H1 (cell line): ENCODE data around the gene CHST11. TPM values are rescaled to one million over a fixed set of nuclear protein-coding genes. Genes with fewer than 3 reads are reported as not detected.

Experiments used
- CTCF ChIA-PET: fragments of 300-600 bp; sonication (Branson Sonifier 250); formaldehyde crosslinking; loops from one replicate; lab custom pipeline; 2021; ENCODE audit not compliant: partially characterized antibody; lab: Charles Lee
- POLR2A ChIA-PET: fragments of 300-600 bp; sonication (Branson Sonifier 250); formaldehyde crosslinking; loops from one replicate; lab custom pipeline; 2021; ENCODE audit warnings: inconsistent platforms; ENCODE audit not compliant: partially characterized antibody; lab: Charles Lee
- DNase-seq, 2 experiments: peaks; one replicate each; pipeline versions ENCODE4 v3.0.0 to v3.0.0-alpha.2; 2010 to 2022; ENCODE audit warnings: low spot score in 2 of 2, low read depth in 1 of 2, mixed read lengths in 1 of 2
- FAIRE-seq: peaks from 2 replicates; lab custom pipeline; 2011; peaks lifted over from hg19 to GRCh38; lab: Jason Lieb, UNC
- H2AFZ ChIP-seq: 2 replicates; pipeline ENCODE4 v1.8.1; 2012; ENCODE audit warnings: low read length, inconsistent platforms
- H2AK5ac ChIP-seq: 2 replicates; pipeline ENCODE4 v1.6.1; 2013; ENCODE audit warnings: low read depth, low read length
- H2BK120ac ChIP-seq: replicated peaks from 2 replicates; pipeline ENCODE3; 2013; ENCODE audit warnings: low read depth, low read length, inconsistent platforms
- H2BK12ac ChIP-seq: 2 replicates; pipeline ENCODE4 v1.6.1; 2013; ENCODE audit warnings: low read depth, low read length
- H2BK15ac ChIP-seq: 2 replicates; pipeline ENCODE4 v1.6.1; 2013; ENCODE audit warnings: low read length
- H2BK20ac ChIP-seq: 2 replicates; pipeline ENCODE4 v1.6.1; 2013; ENCODE audit warnings: low read length
- H2BK5ac ChIP-seq: 2 replicates; pipeline ENCODE4 v1.6.1; 2013; ENCODE audit warnings: low read depth, low read length
- H3K14ac ChIP-seq: 2 replicates; pipeline ENCODE4 v1.6.1; 2013; ENCODE audit warnings: inconsistent platforms; ENCODE audit not compliant: insufficient read length
- H3K18ac ChIP-seq: 2 replicates; pipeline ENCODE4 v1.6.1; 2013; ENCODE audit warnings: low read length; ENCODE audit errors: extremely low read depth
- H3K23ac ChIP-seq: 2 replicates; pipeline ENCODE4 v1.6.1; 2013; ENCODE audit warnings: inconsistent platforms; ENCODE audit not compliant: insufficient read length
- H3K23me2 ChIP-seq: 2 replicates; pipeline ENCODE4 v1.6.1; 2013; ENCODE audit warnings: low read depth, low read length
- H3K27ac ChIP-seq: 2 replicates; pipeline ENCODE4 v1.6.1; 2011; ENCODE audit warnings: low read depth, low read length, inconsistent platforms
- H3K27me3 ChIP-seq, 4 experiments: replicated peaks in 1 of 4; 1 replicate in 1 of 4; 2 replicates in 3 of 4; pipeline versions ENCODE4 v1.6.1 to v1.8.1; 2011 to 2013; ENCODE audit warnings: low read length in 3 of 4, mild to moderate bottlenecking in 3 of 4, inconsistent platforms in 2 of 4, mixed read lengths in 2 of 4, moderate library complexity in 1 of 4; ENCODE audit not compliant: control insufficient read depth in 3 of 4, insufficient read depth in 3 of 4; ENCODE audit errors: extremely low read depth in 1 of 4
- H3K36me3 ChIP-seq, 4 experiments: 2 replicates each; pipeline versions ENCODE4 v1.6.1 to v1.8.1; 2011 to 2013; ENCODE audit warnings: mild to moderate bottlenecking in 4 of 4, low read length in 3 of 4, moderate library complexity in 2 of 4, control low read depth in 1 of 4, inconsistent platforms in 1 of 4; ENCODE audit not compliant: insufficient read depth in 4 of 4, control insufficient read depth in 2 of 4
- H3K4ac ChIP-seq: replicated peaks from 2 replicates; pipeline ENCODE3; 2013; ENCODE audit warnings: low read length, low read depth, mixed read lengths, inconsistent platforms; ENCODE audit not compliant: insufficient read length
- H3K4me1 ChIP-seq, 4 experiments: replicated peaks in 1 of 4; 1 replicate in 1 of 4; 2 replicates in 3 of 4; pipeline versions ENCODE4 v1.6.1 to v1.8.1; 2011 to 2013; ENCODE audit warnings: low read length in 3 of 4, inconsistent platforms in 2 of 4, mixed read lengths in 1 of 4; ENCODE audit not compliant: insufficient read depth in 4 of 4, control insufficient read depth in 3 of 4
- H3K4me2 ChIP-seq, 2 experiments: 2 replicates each; pipeline versions ENCODE4 v1.6.1 to v1.8.1; 2011 to 2013; ENCODE audit warnings: low read depth in 2 of 2, low read length in 2 of 2, control low read depth in 1 of 2, inconsistent platforms in 1 of 2, mild to moderate bottlenecking in 1 of 2; ENCODE audit not compliant: insufficient read depth in 1 of 2
- H3K4me3 ChIP-seq, 4 experiments: fragments of 200-600, 300-600 bp in 1 of 4; sonication (generic), shearing (Covaris generic), sonication (Bioruptor Twin) in 1 of 4; 2 replicates each; pipeline versions ENCODE4 v1.5.1 to v1.8.1; 2011 to 2016; ENCODE audit warnings: low read length in 4 of 4, low read depth in 3 of 4, control low read depth in 2 of 4, inconsistent platforms in 2 of 4, mild to moderate bottlenecking in 2 of 4, mixed read lengths in 1 of 4, moderate library complexity in 1 of 4; ENCODE audit not compliant: insufficient read depth in 2 of 4; ENCODE audit errors: extremely low read depth in 1 of 4
- H3K56ac ChIP-seq: replicated peaks from 2 replicates; pipeline ENCODE3; 2013; ENCODE audit warnings: low read depth, mild to moderate bottlenecking, mixed read lengths, low read length, inconsistent platforms; ENCODE audit not compliant: insufficient read length
- H3K79me1 ChIP-seq: 2 replicates; pipeline ENCODE4 v1.6.1; 2013; ENCODE audit warnings: low read depth, low read length, control low read depth
- H3K79me2 ChIP-seq, 2 experiments: 2 replicates each; pipeline versions ENCODE4 v1.6.1 to v1.8.1; 2012 to 2013; ENCODE audit warnings: low read length in 2 of 2, mild to moderate bottlenecking in 2 of 2, inconsistent platforms in 1 of 2; ENCODE audit not compliant: insufficient read depth in 2 of 2, control insufficient read depth in 1 of 2
- H3K9ac ChIP-seq, 4 experiments: replicated peaks in 1 of 4; 1 replicate in 1 of 4; 2 replicates in 3 of 4; pipeline versions ENCODE4 v1.6.1 to v1.8.1; 2011 to 2013; ENCODE audit warnings: low read depth in 3 of 4, low read length in 3 of 4, control low read depth in 2 of 4, mild to moderate bottlenecking in 2 of 4, moderate library complexity in 2 of 4, inconsistent platforms in 1 of 4; ENCODE audit errors: extremely low read depth in 1 of 4
- H3K9me3 ChIP-seq, 2 experiments: 2 replicates each; pipeline versions ENCODE4 v1.6.1 to v1.8.1; 2012 to 2013; ENCODE audit warnings: mild to moderate bottlenecking in 2 of 2, moderate library complexity in 2 of 2, control low read depth in 1 of 2, inconsistent platforms in 1 of 2, low read depth in 1 of 2, low read length in 1 of 2, mixed read lengths in 1 of 2; ENCODE audit not compliant: insufficient read depth in 2 of 2
- H4K20me1 ChIP-seq, 2 experiments: replicated peaks in 1 of 2; 2 replicates each; pipeline versions ENCODE3 to v1.8.1; 2011 to 2013; ENCODE audit warnings: inconsistent platforms in 2 of 2, low read length in 2 of 2, mild to moderate bottlenecking in 1 of 2; ENCODE audit not compliant: insufficient read depth in 2 of 2, control insufficient read depth in 1 of 2
- H4K5ac ChIP-seq: 2 replicates; pipeline ENCODE4 v1.6.1; 2013; ENCODE audit warnings: low read length, low read depth, mixed read lengths, inconsistent platforms; ENCODE audit not compliant: insufficient read length
- H4K8ac ChIP-seq: 2 replicates; pipeline ENCODE4 v1.8.0; 2013; ENCODE audit warnings: mild to moderate bottlenecking, moderate library complexity, low read length, inconsistent platforms; ENCODE audit not compliant: insufficient read depth; ENCODE audit errors: extremely low read depth
- H4K91ac ChIP-seq: replicated peaks from 2 replicates; pipeline ENCODE3; 2013; ENCODE audit warnings: low read length, mixed read lengths, inconsistent platforms; ENCODE audit not compliant: insufficient read length
- SIN3A ChIP-seq, 2 experiments: IDR thresholded peaks in 1 of 2; conservative IDR thresholded peaks in 1 of 2; 2 replicates each; pipeline ENCODE4 v1.6.1; 2011 to 2012; ENCODE audit warnings: low read length in 2 of 2, improper control_type of control experiment in 1 of 2, low read depth in 1 of 2, mild to moderate bottlenecking in 1 of 2
- WGBS, 2 experiments: shearing (Covaris generic) in 1 of 2; methylation state at CpG; one replicate each; pipeline versions ENCODE4 v1.1.6 to v1.1.7; 2013 to 2015; ENCODE audit warnings: low lambda C conversion rate in 2 of 2, mixed read lengths in 2 of 2, inconsistent platforms in 1 of 2, low coverage in 1 of 2, missing lambda C conversion rate in 1 of 2; ENCODE audit not compliant: insufficient replicate concordance in 2 of 2, insufficient coverage in 1 of 2, insufficient read length in 1 of 2; ENCODE audit errors: extremely low coverage in 1 of 2, missing lambda C conversion rate in 1 of 2; 5-methylcytosine and 5-hydroxymethylcytosine counted together
- polyA plus RNA-seq, 7 experiments: library from polyadenylated mRNA; depleted of rRNA in 3 of 7; stranded (reverse) in 5 of 7; unstranded in 2 of 7; fragments of >200 nt in 5 of 7; fragments of 200-250 nt in 2 of 7; gene quantifications; 1 replicate in 5 of 7; 2 replicates in 1 of 7; 4 replicates in 1 of 7; pipeline versions ENCODE4 v1.2.1 to v1.2.3, GENCODE V29; 2011 to 2013; ENCODE audit warnings: missing spikeins in 2 of 7, mixed read lengths in 2 of 7
- total RNA-seq: library from RNA; stranded (reverse); fragmentation: NEBNext Ultra II Directional; extraction: Animal tissue kit (Norgen Biotek cat#: 25700); gene quantifications from 2 replicates; pipeline ENCODE4 v1.2.1, GENCODE V29; 2021

The CHST11 gene
- total and polyA plus RNA-seq, 2 of the 8 experiments (the other 6 are each of a cell fraction or from before 2014, with no cell fraction given), result 14.4 to 20.8 TPM

DNA sequence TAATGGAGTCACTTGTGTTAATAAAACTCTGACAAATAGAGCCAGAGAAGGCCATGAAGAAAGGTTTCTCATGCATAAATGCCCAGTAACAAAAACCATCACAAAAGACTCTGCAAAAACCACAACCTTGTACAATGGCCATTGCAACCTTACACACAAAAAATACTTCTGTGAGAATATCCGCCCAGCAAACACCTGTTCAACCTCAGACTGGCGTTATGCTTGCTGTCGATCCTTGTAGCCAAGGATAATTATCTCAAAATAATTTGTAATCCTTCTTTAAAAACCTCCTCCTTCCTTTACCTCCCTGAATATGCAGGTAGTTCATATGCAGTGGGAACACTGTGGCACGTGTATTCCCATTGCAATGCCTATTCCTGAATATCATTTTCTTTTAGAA, 344.3 kb downstream of the CHST11 start:
- no peak overlapping the region for H3K27ac ChIP-seq
- H3K27me3 ChIP-seq, result no peaks in the 10 kb centered on the region
- no peak overlapping the region for H2AFZ ChIP-seq
- H3K9ac ChIP-seq, result no peak overlapping the region
- no peaks in the 10 kb centered on the region for H3K9me3 ChIP-seq
- no peak overlapping the region for H4K91ac ChIP-seq
- CTCF ChIA-PET, result interaction anchor here (1.3 to 2.8 kb wide), 2 partner anchors 10 to 299 kb away, joined by 3 to 21 read pairs; no protein-coding TSS in a partner anchor
- no peaks in the 10 kb centered on the region for H3K4me1 ChIP-seq
- TF ChIP-seq SIN3A (conservative IDR thresholded peaks at IDR 0.05 in 1 of 2, IDR thresholded peaks at IDR 0.05 in 1 of 2; ENCODE audit: low read depth in 1 of 2, low read length in 2 of 2), result no peak
- TF ChIP-seq, all 59 proteins: peak for 0
- Histone ChIP-seq H3K14ac (no peak overlapping the region), H2BK12ac (no peak overlapping the region), H3K79me2 (no peaks in the 10 kb centered on the region), H2BK120ac (no peak overlapping the region), H3K4ac (no peak overlapping the region), H3K23ac (no peak overlapping the region), H3K18ac (no peak overlapping the region), H2AK5ac (no peak overlapping the region), H4K8ac (no peak overlapping the region), H3K56ac (no peak overlapping the region), H3K4me2 (no peak overlapping the region), H3K23me2 (no peaks in the 10 kb centered on the region), H2BK5ac (no peak overlapping the region), H2BK20ac (no peak overlapping the region), H3K36me3 (no peaks in the 10 kb centered on the region), H2BK15ac (no peak overlapping the region), H3K79me1 (no peaks in the 10 kb centered on the region), H4K20me1 (no peaks in the 10 kb centered on the region), H4K5ac (no peak overlapping the region), H3K4me3 (no peak overlapping the region)
- POLR2A ChIA-PET, result no interaction called here
- FAIRE-seq (peak; percentile 36), DNase-seq (no peak)
- 82% methylated on average over 4 of the region's 4 CpGs; no CpG with 5 or more reads in 1 of the 2 experiments for WGBS, 2 experiments
